C4-2B (cell line): ENCODE measurements around the gene SPTLC1.

ENCODE experiments used
- ZFX ChIP-seq: fragments of 450-650 bp; IDR thresholded peaks from 2 replicates; pipeline ENCODE4 v1.6.1; 2017
- TF ChIP-seq, protein P1 (sequence below): fragments of 450-650 bp; conservative IDR thresholded peaks from 2 replicates; pipeline ENCODE4 v1.5.1; 2017; ENCODE audit warnings: mild to moderate bottlenecking

DNA sequence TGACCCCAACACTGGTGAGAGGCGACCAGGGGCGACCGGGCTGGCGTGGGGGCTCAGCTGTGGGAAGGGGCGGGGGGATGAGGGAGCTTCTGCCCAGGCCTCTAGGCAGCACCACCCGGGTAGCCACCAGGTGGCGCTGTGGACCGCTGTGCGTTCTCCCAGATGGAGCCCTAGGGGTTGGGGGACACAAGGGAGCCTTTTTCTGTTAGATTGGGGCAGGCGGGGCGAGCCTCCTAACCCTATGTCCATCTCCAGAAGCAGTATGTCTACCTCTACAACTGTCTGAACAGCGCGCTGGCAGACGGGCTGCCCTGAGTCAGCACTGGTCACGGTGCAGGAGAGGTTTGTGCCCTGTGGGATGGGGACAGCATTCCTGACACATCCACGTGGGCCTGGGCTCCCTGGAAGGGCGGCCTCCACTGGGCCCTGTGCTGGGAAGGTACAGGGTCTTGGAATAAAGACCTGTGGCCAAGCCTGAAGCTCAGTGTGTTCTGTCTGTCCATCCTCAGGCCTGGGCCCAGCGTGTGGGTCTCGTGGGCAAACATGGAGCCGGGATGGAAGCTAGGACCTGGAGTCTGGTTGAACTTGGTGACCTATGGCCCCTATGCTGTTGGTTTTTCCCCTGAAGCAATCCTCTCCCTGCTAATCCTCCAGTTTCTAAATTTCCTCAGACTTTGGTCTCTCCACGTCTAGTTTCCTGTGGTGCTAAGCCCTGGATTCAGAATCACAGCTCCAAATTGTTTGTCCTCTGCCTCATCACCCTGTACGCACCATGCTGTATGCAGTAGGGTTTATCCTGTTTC lies 23.1 kb upstream of the SPTLC1 start:
- TF ChIP-seq, protein P1, sequence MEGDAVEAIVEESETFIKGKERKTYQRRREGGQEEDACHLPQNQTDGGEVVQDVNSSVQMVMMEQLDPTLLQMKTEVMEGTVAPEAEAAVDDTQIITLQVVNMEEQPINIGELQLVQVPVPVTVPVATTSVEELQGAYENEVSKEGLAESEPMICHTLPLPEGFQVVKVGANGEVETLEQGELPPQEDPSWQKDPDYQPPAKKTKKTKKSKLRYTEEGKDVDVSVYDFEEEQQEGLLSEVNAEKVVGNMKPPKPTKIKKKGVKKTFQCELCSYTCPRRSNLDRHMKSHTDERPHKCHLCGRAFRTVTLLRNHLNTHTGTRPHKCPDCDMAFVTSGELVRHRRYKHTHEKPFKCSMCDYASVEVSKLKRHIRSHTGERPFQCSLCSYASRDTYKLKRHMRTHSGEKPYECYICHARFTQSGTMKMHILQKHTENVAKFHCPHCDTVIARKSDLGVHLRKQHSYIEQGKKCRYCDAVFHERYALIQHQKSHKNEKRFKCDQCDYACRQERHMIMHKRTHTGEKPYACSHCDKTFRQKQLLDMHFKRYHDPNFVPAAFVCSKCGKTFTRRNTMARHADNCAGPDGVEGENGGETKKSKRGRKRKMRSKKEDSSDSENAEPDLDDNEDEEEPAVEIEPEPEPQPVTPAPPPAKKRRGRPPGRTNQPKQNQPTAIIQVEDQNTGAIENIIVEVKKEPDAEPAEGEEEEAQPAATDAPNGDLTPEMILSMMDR, result peak; percentile 90
- TF ChIP-seq ZFX, result no peak
